HepG2 (cell line): ENCODE data around the gene GMPPB. TPM values are rescaled to one million over a fixed set of nuclear protein-coding genes. Genes with fewer than 3 reads are reported as not detected.

Source experiments
- NFRKB ChIP-seq: fragments of 450-650 bp; IDR thresholded peaks from 2 replicates; pipeline ENCODE4 v1.6.1; 2017
- PAX8 ChIP-seq: sonication (generic); formaldehyde crosslinking; IDR thresholded peaks from 2 replicates; pipeline ENCODE4 v1.8.0; 2022; ENCODE audit warnings: mild to moderate bottlenecking, missing genetic modification reagents, borderline replicate concordance
- ZNF160 ChIP-seq: sonication (generic); formaldehyde crosslinking; IDR thresholded peaks from 2 replicates; pipeline ENCODE4 v1.8.0; 2022; ENCODE audit warnings: mild to moderate bottlenecking, inconsistent platforms, missing genetic modification reagents
- ZSCAN30 ChIP-seq: sonication (generic); formaldehyde crosslinking; IDR thresholded peaks from 2 replicates; pipeline ENCODE4 v1.5.0; 2020; ENCODE audit warnings: mild to moderate bottlenecking, missing genetic modification reagents
- polyA plus RNA-seq, 8 experiments: library from polyadenylated mRNA; depleted of rRNA in 3 of 8; stranded (reverse) in 7 of 8; unstranded in 1 of 8; fragments of >200 nt; fragmentation: Illumina TruSeq in 4 of 8; extraction: Trizol in 4 of 8; gene quantifications; 2 replicates each; pipeline versions ENCODE4 v1.2.1 to v1.2.3, GENCODE V29; 2011 to 2016; ENCODE audit warnings: low read depth in 4 of 8, missing spikeins in 1 of 8, mixed read lengths in 1 of 8; ENCODE audit not compliant: insufficient read depth in 1 of 8
- total RNA-seq, 5 experiments: library from RNA; depleted of rRNA; stranded (reverse); fragments of >200 nt; fragmentation: Illumina TruSeq; extraction: Trizol; gene quantifications; 2 replicates each; pipeline ENCODE4 v1.2.3, GENCODE V29; 2016; ENCODE audit warnings: low read depth in 1 of 5
- TF ChIP-seq, protein P1 (sequence below): IDR thresholded peaks from 2 replicates; pipeline ENCODE4 v1.4.0; 2020; ENCODE audit warnings: mild to moderate bottlenecking, missing genetic modification reagents
- TF ChIP-seq, protein P2 (sequence below): sonication (generic); formaldehyde crosslinking; IDR thresholded peaks from 2 replicates; pipeline ENCODE4 v1.8.1; 2023; ENCODE audit warnings: missing genetic modification reagents, mild to moderate bottlenecking, borderline replicate concordance
- TF ChIP-seq, protein P3 (sequence below), 2 experiments: sonication (generic) in 1 of 2; formaldehyde crosslinking in 1 of 2; IDR thresholded peaks; 2 replicates each; pipeline versions ENCODE4 v1.4.0 to v1.6.1; 2016 to 2020; ENCODE audit warnings: borderline replicate concordance in 1 of 2, low read depth in 1 of 2, mild to moderate bottlenecking in 1 of 2, missing genetic modification reagents in 1 of 2
- TF ChIP-seq, protein P4 (sequence below): sonication (generic); formaldehyde crosslinking; IDR thresholded peaks from 2 replicates; pipeline ENCODE4 v1.4.0; 2020; ENCODE audit warnings: mild to moderate bottlenecking, missing genetic modification reagents, borderline replicate concordance
- TF ChIP-seq, protein P5 (sequence below): sonication (generic); formaldehyde crosslinking; IDR thresholded peaks from 2 replicates; pipeline ENCODE4 v1.8.1; 2023; ENCODE audit warnings: missing genetic modification reagents, inconsistent platforms, borderline replicate concordance

Gene GMPPB
- total and polyA plus RNA-seq, 2 of the 13 experiments (the other 11 are each of a cell fraction or from before 2014, with no cell fraction given): 6.5 to 23.1 TPM

DNA sequence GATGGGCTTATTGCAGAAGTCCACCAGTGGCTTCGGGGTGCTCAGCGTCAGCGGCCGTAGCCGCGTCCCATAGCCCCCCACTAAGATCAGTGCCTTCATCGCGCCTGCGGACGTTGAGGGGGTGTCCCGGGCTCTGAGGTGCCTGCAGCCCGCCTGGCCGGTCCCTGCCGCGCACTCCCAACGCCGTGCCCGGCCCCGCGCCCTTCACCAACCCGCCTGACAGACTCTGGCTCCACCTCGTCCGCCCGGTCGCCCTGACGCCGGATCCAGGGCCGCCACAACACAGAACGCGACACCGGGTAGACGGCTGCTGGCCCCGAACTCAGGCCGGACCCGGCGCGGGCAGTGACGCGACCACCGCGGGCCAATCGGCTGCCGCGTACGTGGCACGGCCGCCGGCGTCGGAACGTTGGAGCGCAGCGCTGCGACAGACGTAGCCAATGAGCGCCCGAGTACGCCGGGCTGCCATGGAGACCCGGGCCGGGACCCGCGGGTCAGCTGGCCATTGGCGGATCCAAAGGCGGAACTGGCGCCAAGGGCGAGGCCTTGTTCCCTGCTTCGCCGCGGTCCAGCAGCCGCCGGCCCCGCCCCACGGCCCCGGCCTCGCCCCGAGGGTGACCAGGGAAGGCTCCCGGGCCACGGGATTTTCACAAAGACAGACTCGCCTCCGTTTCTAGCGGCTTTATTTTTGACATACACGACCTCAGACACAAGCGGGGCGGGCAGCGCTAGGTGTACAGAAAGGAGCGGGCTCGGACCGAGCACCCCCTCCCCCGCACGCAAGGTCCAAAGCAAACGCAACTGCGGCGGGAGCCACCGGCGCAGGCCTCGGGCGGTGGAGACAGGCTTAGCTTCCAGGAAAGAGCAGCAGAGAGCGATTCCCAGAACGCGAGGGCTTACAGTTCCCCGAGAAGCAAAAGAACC lies at the start of gene GMPPB (continued):
- TF ChIP-seq, protein P1, sequence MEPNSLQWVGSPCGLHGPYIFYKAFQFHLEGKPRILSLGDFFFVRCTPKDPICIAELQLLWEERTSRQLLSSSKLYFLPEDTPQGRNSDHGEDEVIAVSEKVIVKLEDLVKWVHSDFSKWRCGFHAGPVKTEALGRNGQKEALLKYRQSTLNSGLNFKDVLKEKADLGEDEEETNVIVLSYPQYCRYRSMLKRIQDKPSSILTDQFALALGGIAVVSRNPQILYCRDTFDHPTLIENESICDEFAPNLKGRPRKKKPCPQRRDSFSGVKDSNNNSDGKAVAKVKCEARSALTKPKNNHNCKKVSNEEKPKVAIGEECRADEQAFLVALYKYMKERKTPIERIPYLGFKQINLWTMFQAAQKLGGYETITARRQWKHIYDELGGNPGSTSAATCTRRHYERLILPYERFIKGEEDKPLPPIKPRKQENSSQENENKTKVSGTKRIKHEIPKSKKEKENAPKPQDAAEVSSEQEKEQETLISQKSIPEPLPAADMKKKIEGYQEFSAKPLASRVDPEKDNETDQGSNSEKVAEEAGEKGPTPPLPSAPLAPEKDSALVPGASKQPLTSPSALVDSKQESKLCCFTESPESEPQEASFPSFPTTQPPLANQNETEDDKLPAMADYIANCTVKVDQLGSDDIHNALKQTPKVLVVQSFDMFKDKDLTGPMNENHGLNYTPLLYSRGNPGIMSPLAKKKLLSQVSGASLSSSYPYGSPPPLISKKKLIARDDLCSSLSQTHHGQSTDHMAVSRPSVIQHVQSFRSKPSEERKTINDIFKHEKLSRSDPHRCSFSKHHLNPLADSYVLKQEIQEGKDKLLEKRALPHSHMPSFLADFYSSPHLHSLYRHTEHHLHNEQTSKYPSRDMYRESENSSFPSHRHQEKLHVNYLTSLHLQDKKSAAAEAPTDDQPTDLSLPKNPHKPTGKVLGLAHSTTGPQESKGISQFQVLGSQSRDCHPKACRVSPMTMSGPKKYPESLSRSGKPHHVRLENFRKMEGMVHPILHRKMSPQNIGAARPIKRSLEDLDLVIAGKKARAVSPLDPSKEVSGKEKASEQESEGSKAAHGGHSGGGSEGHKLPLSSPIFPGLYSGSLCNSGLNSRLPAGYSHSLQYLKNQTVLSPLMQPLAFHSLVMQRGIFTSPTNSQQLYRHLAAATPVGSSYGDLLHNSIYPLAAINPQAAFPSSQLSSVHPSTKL (CRISPR knock-in tag): peak; percentile 9; the same call in 1 of the 2 replicates
- TF ChIP-seq ZSCAN30 (CRISPR knock-in tag): no peak
- 0 out of 2 replicates have a peak, but pooled peaks have one; percentile 63 for TF ChIP-seq PAX8 (CRISPR knock-in tag)
- TF ChIP-seq, protein P2, sequence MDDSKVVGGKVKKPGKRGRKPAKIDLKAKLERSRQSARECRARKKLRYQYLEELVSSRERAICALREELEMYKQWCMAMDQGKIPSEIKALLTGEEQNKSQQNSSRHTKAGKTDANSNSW (CRISPR knock-in tag): no peak; the same call in 1 of the 2 replicates
- TF ChIP-seq ZNF160 (CRISPR knock-in tag): no peak; the same call in 1 of the 2 replicates
- TF ChIP-seq NFRKB: no peak
- TF ChIP-seq, protein P3, sequence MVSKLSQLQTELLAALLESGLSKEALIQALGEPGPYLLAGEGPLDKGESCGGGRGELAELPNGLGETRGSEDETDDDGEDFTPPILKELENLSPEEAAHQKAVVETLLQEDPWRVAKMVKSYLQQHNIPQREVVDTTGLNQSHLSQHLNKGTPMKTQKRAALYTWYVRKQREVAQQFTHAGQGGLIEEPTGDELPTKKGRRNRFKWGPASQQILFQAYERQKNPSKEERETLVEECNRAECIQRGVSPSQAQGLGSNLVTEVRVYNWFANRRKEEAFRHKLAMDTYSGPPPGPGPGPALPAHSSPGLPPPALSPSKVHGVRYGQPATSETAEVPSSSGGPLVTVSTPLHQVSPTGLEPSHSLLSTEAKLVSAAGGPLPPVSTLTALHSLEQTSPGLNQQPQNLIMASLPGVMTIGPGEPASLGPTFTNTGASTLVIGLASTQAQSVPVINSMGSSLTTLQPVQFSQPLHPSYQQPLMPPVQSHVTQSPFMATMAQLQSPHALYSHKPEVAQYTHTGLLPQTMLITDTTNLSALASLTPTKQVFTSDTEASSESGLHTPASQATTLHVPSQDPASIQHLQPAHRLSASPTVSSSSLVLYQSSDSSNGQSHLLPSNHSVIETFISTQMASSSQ (IDR thresholded peaks at IDR 0.05; ENCODE audit: low read depth): no peak
- TF ChIP-seq, protein P3 (CRISPR knock-in tag; IDR thresholded peaks at IDR 0.05; ENCODE audit: borderline replicate concordance): no peak; the same call in 1 of the 2 replicates
- TF ChIP-seq, protein P4, sequence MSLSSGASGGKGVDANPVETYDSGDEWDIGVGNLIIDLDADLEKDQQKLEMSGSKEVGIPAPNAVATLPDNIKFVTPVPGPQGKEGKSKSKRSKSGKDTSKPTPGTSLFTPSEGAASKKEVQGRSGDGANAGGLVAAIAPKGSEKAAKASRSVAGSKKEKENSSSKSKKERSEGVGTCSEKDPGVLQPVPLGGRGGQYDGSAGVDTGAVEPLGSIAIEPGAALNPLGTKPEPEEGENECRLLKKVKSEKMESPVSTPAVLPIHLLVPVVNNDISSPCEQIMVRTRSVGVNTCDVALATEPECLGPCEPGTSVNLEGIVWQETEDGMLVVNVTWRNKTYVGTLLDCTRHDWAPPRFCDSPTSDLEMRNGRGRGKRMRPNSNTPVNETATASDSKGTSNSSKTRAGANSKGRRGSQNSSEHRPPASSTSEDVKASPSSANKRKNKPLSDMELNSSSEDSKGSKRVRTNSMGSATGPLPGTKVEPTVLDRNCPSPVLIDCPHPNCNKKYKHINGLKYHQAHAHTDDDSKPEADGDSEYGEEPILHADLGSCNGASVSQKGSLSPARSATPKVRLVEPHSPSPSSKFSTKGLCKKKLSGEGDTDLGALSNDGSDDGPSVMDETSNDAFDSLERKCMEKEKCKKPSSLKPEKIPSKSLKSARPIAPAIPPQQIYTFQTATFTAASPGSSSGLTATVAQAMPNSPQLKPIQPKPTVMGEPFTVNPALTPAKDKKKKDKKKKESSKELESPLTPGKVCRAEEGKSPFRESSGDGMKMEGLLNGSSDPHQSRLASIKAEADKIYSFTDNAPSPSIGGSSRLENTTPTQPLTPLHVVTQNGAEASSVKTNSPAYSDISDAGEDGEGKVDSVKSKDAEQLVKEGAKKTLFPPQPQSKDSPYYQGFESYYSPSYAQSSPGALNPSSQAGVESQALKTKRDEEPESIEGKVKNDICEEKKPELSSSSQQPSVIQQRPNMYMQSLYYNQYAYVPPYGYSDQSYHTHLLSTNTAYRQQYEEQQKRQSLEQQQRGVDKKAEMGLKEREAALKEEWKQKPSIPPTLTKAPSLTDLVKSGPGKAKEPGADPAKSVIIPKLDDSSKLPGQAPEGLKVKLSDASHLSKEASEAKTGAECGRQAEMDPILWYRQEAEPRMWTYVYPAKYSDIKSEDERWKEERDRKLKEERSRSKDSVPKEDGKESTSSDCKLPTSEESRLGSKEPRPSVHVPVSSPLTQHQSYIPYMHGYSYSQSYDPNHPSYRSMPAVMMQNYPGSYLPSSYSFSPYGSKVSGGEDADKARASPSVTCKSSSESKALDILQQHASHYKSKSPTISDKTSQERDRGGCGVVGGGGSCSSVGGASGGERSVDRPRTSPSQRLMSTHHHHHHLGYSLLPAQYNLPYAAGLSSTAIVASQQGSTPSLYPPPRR (CRISPR knock-in tag): peak; percentile 56; the same call in 1 of the 2 replicates
- TF ChIP-seq, protein P5, sequence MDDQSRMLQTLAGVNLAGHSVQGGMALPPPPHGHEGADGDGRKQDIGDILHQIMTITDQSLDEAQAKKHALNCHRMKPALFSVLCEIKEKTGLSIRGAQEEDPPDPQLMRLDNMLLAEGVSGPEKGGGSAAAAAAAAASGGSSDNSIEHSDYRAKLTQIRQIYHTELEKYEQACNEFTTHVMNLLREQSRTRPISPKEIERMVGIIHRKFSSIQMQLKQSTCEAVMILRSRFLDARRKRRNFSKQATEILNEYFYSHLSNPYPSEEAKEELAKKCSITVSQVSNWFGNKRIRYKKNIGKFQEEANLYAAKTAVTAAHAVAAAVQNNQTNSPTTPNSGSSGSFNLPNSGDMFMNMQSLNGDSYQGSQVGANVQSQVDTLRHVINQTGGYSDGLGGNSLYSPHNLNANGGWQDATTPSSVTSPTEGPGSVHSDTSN (CRISPR knock-in tag): no peak
